Esophagus squamous epithelium (tissue), 4 donors: ENCODE measurements around the gene NFAT5.

Source experiments
- POLR2A ChIP-seq, 4 donors: fragments of 450-650 bp; IDR thresholded peaks; one replicate each; pipeline ENCODE4 v1.6.1; 2017; ENCODE audit warnings: antibody characterized with exemption in 4 of 4, mild to moderate bottlenecking in 4 of 4, moderate library complexity in 3 of 4
- TF ChIP-seq, protein P1 (sequence below), 6 experiments: fragments of 450-650 bp in 4 of 6; fragments of 200-600 bp in 2 of 6; sonication (generic) in 2 of 6; IDR thresholded peaks; one replicate each; pipeline ENCODE4 v1.5.1; 2016 to 2019; ENCODE audit warnings: antibody characterized with exemption in 6 of 6, mild to moderate bottlenecking in 4 of 6, moderate library complexity in 4 of 6

DNA sequence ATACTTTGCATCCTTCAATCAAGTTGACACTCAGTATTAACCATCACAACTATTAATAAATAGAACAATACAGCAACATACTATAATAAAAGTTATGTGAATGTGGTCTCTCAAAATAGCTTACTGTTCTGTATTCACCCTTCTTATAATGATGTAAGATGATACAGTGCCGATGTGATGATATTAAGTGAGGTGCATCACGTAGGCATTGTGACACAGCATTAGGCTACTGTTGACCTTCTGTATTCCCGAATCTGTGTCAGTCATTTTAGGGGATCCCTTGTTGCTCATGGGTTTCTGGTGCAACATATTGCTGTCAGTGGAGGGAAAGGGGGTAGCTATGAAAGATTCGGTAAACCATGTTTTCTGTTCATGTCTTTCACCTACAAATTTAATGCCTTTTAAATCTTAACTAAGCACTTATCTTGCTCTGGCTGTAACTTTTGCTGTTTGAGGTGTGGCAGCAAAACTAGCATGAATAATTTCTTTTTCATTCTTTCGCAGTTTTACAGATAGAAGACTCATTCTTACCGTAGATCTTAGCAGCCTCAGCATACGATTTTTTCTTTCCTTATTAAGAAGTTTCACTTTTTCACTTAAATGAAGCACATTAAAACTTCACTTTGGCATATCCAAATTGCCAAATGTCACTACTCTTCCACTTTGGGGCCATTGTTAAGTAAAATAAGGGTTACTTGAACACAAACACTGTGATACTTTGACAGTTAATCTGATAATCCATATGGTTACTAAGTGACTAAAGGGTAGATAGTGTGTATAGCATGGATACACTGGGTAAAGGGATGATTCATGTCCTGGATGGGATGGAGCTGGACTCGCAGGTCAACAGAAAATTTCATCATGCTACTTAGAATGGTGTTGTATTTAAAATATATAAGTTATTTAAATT, 29.6 kb downstream of the NFAT5 start:
- no peak for TF ChIP-seq POLR2A (IDR thresholded peaks at IDR 0.05)
- TF ChIP-seq, protein P1, sequence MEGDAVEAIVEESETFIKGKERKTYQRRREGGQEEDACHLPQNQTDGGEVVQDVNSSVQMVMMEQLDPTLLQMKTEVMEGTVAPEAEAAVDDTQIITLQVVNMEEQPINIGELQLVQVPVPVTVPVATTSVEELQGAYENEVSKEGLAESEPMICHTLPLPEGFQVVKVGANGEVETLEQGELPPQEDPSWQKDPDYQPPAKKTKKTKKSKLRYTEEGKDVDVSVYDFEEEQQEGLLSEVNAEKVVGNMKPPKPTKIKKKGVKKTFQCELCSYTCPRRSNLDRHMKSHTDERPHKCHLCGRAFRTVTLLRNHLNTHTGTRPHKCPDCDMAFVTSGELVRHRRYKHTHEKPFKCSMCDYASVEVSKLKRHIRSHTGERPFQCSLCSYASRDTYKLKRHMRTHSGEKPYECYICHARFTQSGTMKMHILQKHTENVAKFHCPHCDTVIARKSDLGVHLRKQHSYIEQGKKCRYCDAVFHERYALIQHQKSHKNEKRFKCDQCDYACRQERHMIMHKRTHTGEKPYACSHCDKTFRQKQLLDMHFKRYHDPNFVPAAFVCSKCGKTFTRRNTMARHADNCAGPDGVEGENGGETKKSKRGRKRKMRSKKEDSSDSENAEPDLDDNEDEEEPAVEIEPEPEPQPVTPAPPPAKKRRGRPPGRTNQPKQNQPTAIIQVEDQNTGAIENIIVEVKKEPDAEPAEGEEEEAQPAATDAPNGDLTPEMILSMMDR (IDR thresholded peaks at IDR 0.05), result no peak
